CD14-positive monocyte (primary cell): ENCODE data around the gene DGCR2. TPM values are rescaled to one million over a fixed set of nuclear protein-coding genes. Genes with fewer than 3 reads are reported as not detected.
"Not testable (repeated sequence)": the region's sequence is repeated elsewhere in the genome, so short reads cannot be mapped to it uniquely, and the experiment has no call there.

Source experiments
- DNase-seq, 3 donors: peaks; one replicate each; pipeline ENCODE4 v3.0.0-alpha.2; 2011 to 2022
- H2AFZ ChIP-seq: 2 replicates; pipeline ENCODE4 v1.6.0; 2012; ENCODE audit warnings: mild to moderate bottlenecking, low read depth, low read length, inconsistent platforms; ENCODE audit not compliant: insufficient read depth, poor library complexity, severe bottlenecking
- H3K27ac ChIP-seq, 2 donors: 1 replicate in 1 of 2; 2 replicates in 1 of 2; pipeline ENCODE4 v1.5.1; 2012 to 2013; ENCODE audit warnings: low read length in 2 of 2, control low read depth in 1 of 2, inconsistent platforms in 1 of 2, low read depth in 1 of 2, mild to moderate bottlenecking in 1 of 2
- H3K27me3 ChIP-seq, 2 donors: one replicate each; pipeline versions ENCODE4 v1.6.0 to v1.6.1; 2011 to 2013; ENCODE audit warnings: low read length in 2 of 2; ENCODE audit not compliant: control insufficient read depth in 2 of 2, insufficient read depth in 2 of 2
- H3K36me3 ChIP-seq, 2 donors: replicated peaks in 1 of 2; 1 replicate in 1 of 2; 2 replicates in 1 of 2; pipeline versions ENCODE4 v1.5.1 to v1.6.1; 2012 to 2013; ENCODE audit warnings: low read length in 2 of 2, control low read depth in 1 of 2, inconsistent platforms in 1 of 2, mild to moderate bottlenecking in 1 of 2; ENCODE audit not compliant: insufficient read depth in 2 of 2, control insufficient read depth in 1 of 2
- H3K4me1 ChIP-seq, 2 donors: 1 replicate in 1 of 2; 2 replicates in 1 of 2; pipeline versions ENCODE4 v1.5.1 to v1.6.1; 2012 to 2013; ENCODE audit warnings: low read length in 2 of 2, control low read depth in 1 of 2, inconsistent platforms in 1 of 2, mild to moderate bottlenecking in 1 of 2, moderate library complexity in 1 of 2; ENCODE audit not compliant: insufficient read depth in 2 of 2, control insufficient read depth in 1 of 2
- H3K4me2 ChIP-seq: replicated peaks from 2 replicates; pipeline ENCODE3; 2012; ENCODE audit warnings: low read length, moderate library complexity, mild to moderate bottlenecking; ENCODE audit not compliant: poor library complexity, severe bottlenecking; ENCODE audit errors: extremely low read depth
- H3K4me3 ChIP-seq, 3 experiments: fragments of 200-600 bp in 1 of 3; sonication (generic) in 1 of 3; replicated peaks in 1 of 3; 1 replicate in 2 of 3; 2 replicates in 1 of 3; pipeline ENCODE4 v1.5.1; 2011 to 2013; ENCODE audit warnings: low read length in 3 of 3, mild to moderate bottlenecking in 3 of 3, control low read depth in 2 of 3, low read depth in 2 of 3, inconsistent platforms in 1 of 3, moderate library complexity in 1 of 3
- H3K79me2 ChIP-seq: 2 replicates; pipeline ENCODE4 v1.6.0; 2012; ENCODE audit warnings: mild to moderate bottlenecking, control low read depth, inconsistent platforms, low read length, moderate library complexity; ENCODE audit not compliant: insufficient read depth
- H3K9ac ChIP-seq: 2 replicates; pipeline ENCODE4 v1.6.0; 2017; ENCODE audit warnings: low read length, mild to moderate bottlenecking; ENCODE audit not compliant: insufficient read depth, poor library complexity, severe bottlenecking
- H3K9me3 ChIP-seq, 2 donors: replicated peaks in 1 of 2; 1 replicate in 1 of 2; 2 replicates in 1 of 2; pipeline versions ENCODE4 v1.5.1 to v1.6.1; 2012 to 2013; ENCODE audit warnings: low read length in 2 of 2, control low read depth in 1 of 2; ENCODE audit not compliant: control insufficient read depth in 1 of 2, insufficient read depth in 1 of 2
- H4K20me1 ChIP-seq: 2 replicates; pipeline ENCODE4 v1.6.0; 2012; ENCODE audit warnings: mild to moderate bottlenecking, low read length, control low read depth, moderate library complexity; ENCODE audit not compliant: insufficient read depth
- H3K27ac Mint-ChIP-seq, 7 donors: one replicate each; pipeline ENCODE4 v1.8.0; 2020; ENCODE audit warnings: mild to moderate bottlenecking in 7 of 7, mixed read lengths in 7 of 7, moderate library complexity in 6 of 7, inconsistent platforms in 2 of 7
- H3K27me3 Mint-ChIP-seq, 3 donors: one replicate each; pipeline ENCODE4 v1.8.0; 2021 to 2022; ENCODE audit warnings: low read depth in 3 of 3, mild to moderate bottlenecking in 3 of 3, mixed read lengths in 3 of 3, moderate library complexity in 3 of 3, inconsistent platforms in 1 of 3
- H3K36me3 Mint-ChIP-seq, 2 donors: one replicate each; pipeline ENCODE4 v1.8.0; 2020; ENCODE audit warnings: mixed read lengths in 2 of 2, inconsistent platforms in 1 of 2, mild to moderate bottlenecking in 1 of 2
- H3K4me1 Mint-ChIP-seq: one replicate; pipeline ENCODE4 v1.8.0; 2020; ENCODE audit warnings: mild to moderate bottlenecking, mixed read lengths
- H3K4me3 Mint-ChIP-seq, 2 donors: one replicate each; pipeline ENCODE4 v1.8.0; 2020; ENCODE audit warnings: mild to moderate bottlenecking in 2 of 2, mixed read lengths in 2 of 2, moderate library complexity in 1 of 2
- H3K9me3 Mint-ChIP-seq, 7 donors: one replicate each; pipeline ENCODE4 v1.8.0; 2020 to 2022; ENCODE audit warnings: mixed read lengths in 7 of 7, mild to moderate bottlenecking in 6 of 7, moderate library complexity in 6 of 7, inconsistent platforms in 2 of 7
- CTCF ChIP-seq: fragments of 200-600 bp; IDR thresholded peaks from one replicate; pipeline ENCODE4 v1.8.0; 2022; ENCODE audit warnings: antibody characterized with exemption, mild to moderate bottlenecking
- WGBS: methylation state at CpG from one replicate; pipeline ENCODE4 v1.1.5; 2013; ENCODE audit warnings: missing lambda C conversion rate; ENCODE audit not compliant: insufficient coverage; 5-methylcytosine and 5-hydroxymethylcytosine counted together
- intact Hi-C, 2 donors: fragments of 100-400 bp; cut with micrococcal nuclease; formaldehyde crosslinking; loops; one replicate each; pipeline versions ENCODE4 v1.15.0 to v1.15.1; 2023
- polyA plus RNA-seq, 3 donors: library from polyadenylated mRNA; depleted of rRNA in 1 of 3; unstranded in 2 of 3; stranded (reverse) in 1 of 3; fragments of 300-500 nt in 2 of 3; fragments of >200 nt in 1 of 3; fragmentation: Illumina TruSeq in 2 of 3; gene quantifications; 1 replicate in 2 of 3; 2 replicates in 1 of 3; pipeline ENCODE4 v1.2.3, GENCODE V29; 2012 to 2021

Gene DGCR2
- polyA plus RNA-seq, 3 donors: 28.9 to 37.0 (median 36.2) TPM

GRCh38 chr22:19012308-19012986, 109.8 kb downstream of the DGCR2 start:
- Histone ChIP-seq H4K20me1 (no peaks in the 10 kb centered on the region), H3K4me2 (no peak overlapping the region), H3K27ac (no peak overlapping the region), H3K4me3 (no peak overlapping the region), H3K36me3 (no peaks in the 10 kb centered on the region), H3K79me2 (no peaks in the 10 kb centered on the region), H3K9me3 (no peaks in the 10 kb centered on the region), H2AFZ (no peak overlapping the region), H3K27me3 (no peaks in the 10 kb centered on the region), H3K4me1 (no peaks in the 10 kb centered on the region), H3K9ac (no peak overlapping the region)
- no peak for TF ChIP-seq CTCF
- Mint-ChIP-seq H3K4me1 (no peaks in the 10 kb centered on the region), H3K4me3 (no peak overlapping the region), H3K27me3 (peaks cover 6 to 17% (median 10%) of the 10 kb centered on the region in 3 donors), H3K9me3 (peaks cover 0 to 4% (median 0%) of the 10 kb centered on the region in 7 donors), H3K27ac (no peak overlapping the region), H3K36me3 (no peaks in the 10 kb centered on the region)
- intact Hi-C loops: no loop called here
- WGBS: 100% methylated on average over 1 of the region's 5 CpGs
- DNase-seq: no peak

GRCh38 chr22:19011611-19012010, 110.6 kb downstream of the DGCR2 start:
- H3K36me3 Mint-ChIP-seq, H3K4me2 ChIP-seq, intact Hi-C loops, H2AFZ ChIP-seq, H3K4me3 ChIP-seq, H3K27ac Mint-ChIP-seq, DNase-seq, H4K20me1 ChIP-seq, H3K4me1 Mint-ChIP-seq, H3K27me3 ChIP-seq, H3K9me3 Mint-ChIP-seq, H3K9ac ChIP-seq, H3K36me3 ChIP-seq, H3K79me2 ChIP-seq, H3K27ac ChIP-seq, H3K9me3 ChIP-seq, H3K4me1 ChIP-seq, H3K4me3 Mint-ChIP-seq: not testable (repeated sequence)
- peaks cover 6 to 19% (median 12%) of the 10 kb centered on the region in 3 donors for H3K27me3 Mint-ChIP-seq
- 95% methylated on average over 3 of the region's 9 CpGs for WGBS
